Right lobe of liver (tissue), 4 donors: ENCODE measurements around the gene HNRNPUL1.

Experiments used
- POLR2A ChIP-seq: fragments of 450-650 bp; IDR thresholded peaks from one replicate; pipeline ENCODE4 v1.6.1; 2017; ENCODE audit warnings: antibody characterized with exemption, mild to moderate bottlenecking
- TF ChIP-seq, protein P1 (sequence below), 4 donors: fragments of 200-600 bp in 3 of 4; fragments of 450-650 bp in 1 of 4; IDR thresholded peaks; one replicate each; pipeline versions ENCODE4 v1.5.1 to v1.8.0; 2016 to 2022; ENCODE audit warnings: antibody characterized with exemption in 4 of 4, mild to moderate bottlenecking in 2 of 4
- donor health status: DM: no; HTN: no; CAD: no.
- donor health status: DM: no; HTN: no; CAD: no.
- donor health status: DM: no; HTN: yes; CAD: no.

GRCh38 chr19:41320185-41320518 is 56.0 kb downstream of the HNRNPUL1 start:
- TF ChIP-seq, protein P1, sequence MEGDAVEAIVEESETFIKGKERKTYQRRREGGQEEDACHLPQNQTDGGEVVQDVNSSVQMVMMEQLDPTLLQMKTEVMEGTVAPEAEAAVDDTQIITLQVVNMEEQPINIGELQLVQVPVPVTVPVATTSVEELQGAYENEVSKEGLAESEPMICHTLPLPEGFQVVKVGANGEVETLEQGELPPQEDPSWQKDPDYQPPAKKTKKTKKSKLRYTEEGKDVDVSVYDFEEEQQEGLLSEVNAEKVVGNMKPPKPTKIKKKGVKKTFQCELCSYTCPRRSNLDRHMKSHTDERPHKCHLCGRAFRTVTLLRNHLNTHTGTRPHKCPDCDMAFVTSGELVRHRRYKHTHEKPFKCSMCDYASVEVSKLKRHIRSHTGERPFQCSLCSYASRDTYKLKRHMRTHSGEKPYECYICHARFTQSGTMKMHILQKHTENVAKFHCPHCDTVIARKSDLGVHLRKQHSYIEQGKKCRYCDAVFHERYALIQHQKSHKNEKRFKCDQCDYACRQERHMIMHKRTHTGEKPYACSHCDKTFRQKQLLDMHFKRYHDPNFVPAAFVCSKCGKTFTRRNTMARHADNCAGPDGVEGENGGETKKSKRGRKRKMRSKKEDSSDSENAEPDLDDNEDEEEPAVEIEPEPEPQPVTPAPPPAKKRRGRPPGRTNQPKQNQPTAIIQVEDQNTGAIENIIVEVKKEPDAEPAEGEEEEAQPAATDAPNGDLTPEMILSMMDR (IDR thresholded peaks at IDR 0.05) = no peak
- TF ChIP-seq POLR2A = no peak
